Progenitor cell of endocrine pancreas (in vitro differentiated cells): ENCODE measurements around the gene KIF24. TPM values are rescaled to one million over a fixed set of nuclear protein-coding genes. Genes with fewer than 3 reads are reported as not detected.

Source experiments
- DNase-seq: peaks from one replicate; pipeline ENCODE4 v3.0.0; 2021; ENCODE audit warnings: low spot score; ENCODE audit not compliant: unreplicated experiment
- H3K27ac Mint-ChIP-seq: 2 replicates; pipeline ENCODE4 v1.8.0; 2021; ENCODE audit warnings: mild to moderate bottlenecking, moderate library complexity, mixed read lengths
- H3K27me3 Mint-ChIP-seq: 2 replicates; pipeline ENCODE4 v1.8.0; 2021; ENCODE audit warnings: mixed read lengths
- H3K36me3 Mint-ChIP-seq: 2 replicates; pipeline ENCODE4 v1.8.0; 2022; ENCODE audit warnings: mixed read lengths; ENCODE audit not compliant: insufficient read depth
- H3K4me1 Mint-ChIP-seq: 2 replicates; pipeline ENCODE4 v1.8.0; 2021; ENCODE audit warnings: low read depth, mixed read lengths
- H3K4me3 Mint-ChIP-seq: 2 replicates; pipeline ENCODE4 v1.8.0; 2021; ENCODE audit warnings: low read depth, mild to moderate bottlenecking, moderate library complexity, mixed read lengths
- H3K9me3 Mint-ChIP-seq: 2 replicates; pipeline ENCODE4 v1.8.0; 2021; ENCODE audit warnings: low read depth, mixed read lengths
- CTCF ChIP-seq: fragments of 200-600 bp; sonication (generic); IDR thresholded peaks from one replicate; pipeline ENCODE4 v1.5.0; 2021; ENCODE audit warnings: antibody characterized with exemption, mild to moderate bottlenecking; ENCODE audit not compliant: unreplicated experiment
- total RNA-seq: library from RNA; stranded (reverse); gene quantifications from 2 replicates; pipeline ENCODE4 v1.2.1, GENCODE V29; 2021

The KIF24 gene
- total RNA-seq, 1 donor from 2014 or later = 10.0 TPM

- H3K9me3 Mint-ChIP-seq = no peaks in the 10 kb centered on the region
- no peak overlapping the region for H3K4me3 Mint-ChIP-seq
Measured at GRCh38 chr9:34291023-34291422, 38.0 kb downstream of the KIF24 start.

DNA sequence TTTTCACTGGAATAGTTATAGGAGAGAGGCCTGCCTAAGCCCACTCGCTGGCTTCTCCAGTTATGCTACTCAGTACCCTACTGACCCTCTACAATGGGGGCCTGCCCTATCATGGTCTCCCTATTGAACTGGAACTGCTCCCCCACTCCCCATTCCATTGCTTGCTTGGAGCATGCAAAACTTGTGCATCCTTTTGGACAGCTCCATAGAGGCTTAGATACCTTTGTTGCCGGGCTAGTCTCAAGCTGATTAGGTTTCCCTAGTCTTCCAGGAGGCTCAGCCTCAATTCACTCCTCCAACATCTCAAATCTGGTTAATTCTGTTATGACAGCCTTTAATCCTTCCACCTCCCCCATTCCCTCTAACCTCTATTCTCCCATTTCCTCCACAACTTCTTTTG is 39.9 kb downstream of the KIF24 start:
- no peak overlapping the region for H3K4me3 Mint-ChIP-seq
- H3K9me3 Mint-ChIP-seq = no peaks in the 10 kb centered on the region
- DNase-seq = no peak
- H3K27me3 Mint-ChIP-seq = no peaks in the 10 kb centered on the region
- peaks cover 7% of the 10 kb centered on the region for H3K36me3 Mint-ChIP-seq
- H3K4me1 Mint-ChIP-seq = no peaks in the 10 kb centered on the region
- no peak overlapping the region for H3K27ac Mint-ChIP-seq
- no peak for TF ChIP-seq CTCF

More at GRCh38 chr9:34291023-34291422, 38.0 kb downstream of the KIF24 start:
- H3K27ac Mint-ChIP-seq = no peak overlapping the region
- H3K4me1 Mint-ChIP-seq = no peaks in the 10 kb centered on the region
- TF ChIP-seq CTCF = no peak
- peaks cover 7% of the 10 kb centered on the region for H3K36me3 Mint-ChIP-seq
- H3K27me3 Mint-ChIP-seq = no peaks in the 10 kb centered on the region
- no peak for DNase-seq

DNA sequence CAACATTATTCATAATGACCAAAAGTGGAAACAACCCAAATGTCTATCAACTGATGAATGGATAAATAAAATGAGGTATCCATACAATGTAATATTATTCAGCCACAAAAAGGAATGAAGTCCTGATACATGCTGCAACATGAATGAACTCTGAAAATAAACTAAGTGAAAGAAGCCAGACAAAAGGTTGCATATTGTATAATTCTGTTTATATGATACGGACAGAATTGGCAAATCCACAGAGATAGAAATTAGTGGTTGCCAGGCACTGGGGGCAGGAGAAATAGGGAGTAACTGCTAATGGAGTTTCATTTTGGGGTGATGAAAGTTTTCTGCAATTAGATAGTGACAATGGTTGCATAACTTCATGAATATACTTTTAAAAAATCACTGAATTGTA is 47.0 kb downstream of the KIF24 start:
- no peaks in the 10 kb centered on the region for H3K27me3 Mint-ChIP-seq
- H3K4me3 Mint-ChIP-seq = no peak overlapping the region
- peaks cover 13% of the 10 kb centered on the region for H3K36me3 Mint-ChIP-seq
- TF ChIP-seq CTCF = no peak
- no peaks in the 10 kb centered on the region for H3K4me1 Mint-ChIP-seq
- no peak for DNase-seq
- H3K9me3 Mint-ChIP-seq = no peaks in the 10 kb centered on the region
- H3K27ac Mint-ChIP-seq = no peak overlapping the region

DNA sequence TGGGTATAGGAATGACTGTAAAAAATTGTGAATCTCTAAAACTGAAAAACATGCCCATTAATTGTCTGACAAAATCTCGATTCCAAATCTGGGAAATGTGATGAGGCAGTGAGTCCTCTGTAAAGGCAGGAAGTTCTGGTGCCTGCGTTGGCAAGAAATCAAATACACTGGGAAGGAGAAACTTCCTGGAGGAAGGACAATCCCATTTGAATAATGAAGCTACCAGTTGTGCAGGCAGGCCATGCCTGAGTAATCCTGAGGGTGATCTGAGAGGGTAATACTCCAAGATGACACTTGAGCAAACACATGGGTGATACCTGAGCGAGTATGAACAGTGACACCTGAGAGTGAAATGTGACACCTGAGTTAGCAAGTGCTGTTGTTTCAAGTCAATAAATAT is 49.7 kb downstream of the KIF24 start:
- Mint-ChIP-seq H3K9me3 (no peaks in the 10 kb centered on the region), H3K4me3 (no peak overlapping the region), H3K27me3 (no peaks in the 10 kb centered on the region), H3K27ac (no peak overlapping the region), H3K36me3 (peaks cover 6% of the 10 kb centered on the region), H3K4me1 (no peaks in the 10 kb centered on the region)
- no peak for DNase-seq
- no peak for TF ChIP-seq CTCF

Other genes starting within 250 kb of the KIF24 start
- 48.7 and 50.4 TPM in 2 replicates for gene DCAF12, start 202.6 kb downstream of the KIF24 start, total RNA-seq
- gene UBAP1, start 150.2 kb downstream of the KIF24 start, total RNA-seq = 45.6 and 47.6 TPM in 2 replicates
- 21.1 TPM in 2 replicates for gene NUDT2, start 301 bp upstream of the KIF24 start, total RNA-seq
- 8.8 and 9.2 TPM in 2 replicates for gene MYORG, start 47.6 kb upstream of the KIF24 start, total RNA-seq
- 17.5 and 19.2 TPM in 2 replicates for gene FAM219A, start 129.3 kb upstream of the KIF24 start, total RNA-seq
- 1.2 and 3.5 TPM in 2 replicates for gene DNAI1, start 129.5 kb upstream of the KIF24 start, total RNA-seq
- gene ENHO, start 193.7 kb upstream of the KIF24 start, total RNA-seq = 4.0 and 4.5 TPM in 2 replicates